Measurements from ENCODE around the gene ZNRF3. TPM values are rescaled to one million over a fixed set of nuclear protein-coding genes. Genes with fewer than 3 reads are reported as not detected.
"Not testable (repeated sequence)": the region's sequence is repeated elsewhere in the genome, so short reads cannot be mapped to it uniquely, and the experiment has no call there.

Gene ZNRF3
- total RNA-seq, 2 donors from 2014 or later, result 6.2 to 7.0 TPM

- DNase-seq (no peak), ATAC-seq (no peak)
- intact Hi-C loops (cut with DNase I, micrococcal nuclease), result no loop called here
These were observed 861 bp upstream of the ZNRF3 start for GRCh38 chr22:28882545-28882877.

- DNase-seq (no peak), ATAC-seq (no peak)
- intact Hi-C loops (cut with DNase I, micrococcal nuclease), result no loop called here
These were observed 215 bp downstream of the ZNRF3 start for GRCh38 chr22:28883657-28883916.

GRCh38 chr22:28883917-28884746, 760 bp downstream of the ZNRF3 start:
- peak; percentile 41 to 54 for DNase-seq
- ATAC-seq, result peak; percentile 1
- intact Hi-C loops (cut with DNase I, micrococcal nuclease), result no loop called here

- intact Hi-C loops (cut with DNase I, micrococcal nuclease), result no loop called here
- DNase-seq (no peak), ATAC-seq (no peak)
These were observed 1.5 kb downstream of the ZNRF3 start for GRCh38 chr22:28884747-28885350.

GRCh38 chr22:28885939-28886338, 2.6 kb downstream of the ZNRF3 start:
- peak; percentile 31 to 60 for DNase-seq
- peak; percentile 50 for ATAC-seq

GRCh38 chr22:28886679-28887078, 3.3 kb downstream of the ZNRF3 start:
- intact Hi-C loops (cut with DNase I, micrococcal nuclease), result not testable (repeated sequence)

More at GRCh38 chr22:28885939-28886338, 2.6 kb downstream of the ZNRF3 start:
- intact Hi-C loops (cut with DNase I, micrococcal nuclease), result no loop called here

GRCh38 chr22:28887725-28888459, 4.5 kb downstream of the ZNRF3 start:
- DNase-seq (no peak), ATAC-seq (no peak)
- intact Hi-C loops (cut with DNase I, micrococcal nuclease), result no loop called here

More at GRCh38 chr22:28886679-28887078, 3.3 kb downstream of the ZNRF3 start:
- DNase-seq, ATAC-seq: not testable (repeated sequence)

GRCh38 chr22:28889478-28890024, 6.2 kb downstream of the ZNRF3 start:
- intact Hi-C loops (cut with DNase I, micrococcal nuclease), result no loop called here
- no peak for DNase-seq
- no peak for ATAC-seq

- DNase-seq (no peak), ATAC-seq (no peak)
- intact Hi-C loops (cut with DNase I, micrococcal nuclease), result no loop called here
These were observed 7.9 kb downstream of the ZNRF3 start for GRCh38 chr22:28891156-28891733.

GRCh38 chr22:28892175-28892731, 8.9 kb downstream of the ZNRF3 start:
- intact Hi-C loops (cut with DNase I, micrococcal nuclease), result no loop called here
- DNase-seq, result no peak
- ATAC-seq, result peak; percentile 78

GRCh38 chr22:28893810-28894209, 10.4 kb downstream of the ZNRF3 start:
- intact Hi-C loops (cut with DNase I, micrococcal nuclease), result no loop called here
- DNase-seq (no peak), ATAC-seq (no peak)

- ATAC-seq, result peak; percentile 76
- intact Hi-C loops (cut with DNase I, micrococcal nuclease), result no loop called here
These were observed 11.0 kb downstream of the ZNRF3 start for GRCh38 chr22:28894334-28894733.

GRCh38 chr22:28894807-28895206, 11.4 kb downstream of the ZNRF3 start:
- intact Hi-C loops (cut with DNase I, micrococcal nuclease), result no loop called here
- ATAC-seq (no peak), DNase-seq (no peak)

More at GRCh38 chr22:28894334-28894733, 11.0 kb downstream of the ZNRF3 start:
- DNase-seq, result peak; percentile 46 to 69

GRCh38 chr22:28896611-28897010, 13.2 kb downstream of the ZNRF3 start:
- intact Hi-C loops (cut with DNase I, micrococcal nuclease), result no loop called here
- DNase-seq, result no peak
- no peak for ATAC-seq

GRCh38 chr22:28898233-28898629, 14.9 kb downstream of the ZNRF3 start:
- intact Hi-C loops (cut with DNase I, micrococcal nuclease), result no loop called here

GRCh38 chr22:28899199-28899853, 16.0 kb downstream of the ZNRF3 start:
- intact Hi-C loops (cut with DNase I, micrococcal nuclease), result no loop called here
- ATAC-seq (no peak), DNase-seq (no peak)

More at GRCh38 chr22:28898233-28898629, 14.9 kb downstream of the ZNRF3 start:
- DNase-seq (no peak), ATAC-seq (no peak)

GRCh38 chr22:28900379-28900925, 17.1 kb downstream of the ZNRF3 start:
- intact Hi-C loops (cut with DNase I, micrococcal nuclease), result no loop called here
- no peak for ATAC-seq
- no peak for DNase-seq

GRCh38 chr22:28902490-28902889, 19.1 kb downstream of the ZNRF3 start:
- intact Hi-C loops (cut with DNase I, micrococcal nuclease), result no loop called here
- no peak for ATAC-seq
- no peak for DNase-seq

Measured in left colon (tissue), 2 donors.